Left hindlimb (tissue), 1 donor: ENCODE measurements around the gene FBXW11.
"Not testable (repeated sequence)": the region's sequence is repeated elsewhere in the genome, so short reads cannot be mapped to it uniquely, and the experiment has no call there.

Experiments
- DNase-seq: peaks from one replicate; pipeline ENCODE4 v3.0.0-alpha.2; 2018

The FBXW11 gene

GRCh38 chr5:171980792-171981191 is 25.6 kb downstream of the FBXW11 start:
- DNase-seq, result no peak

- no peak for DNase-seq
Measured at GRCh38 chr5:171979606-171980005, 26.8 kb downstream of the FBXW11 start.

- no peak for DNase-seq
Measured at GRCh38 chr5:171978519-171978918, 27.9 kb downstream of the FBXW11 start.

- DNase-seq, result no peak
Measured at GRCh38 chr5:171978016-171978415, 28.4 kb downstream of the FBXW11 start.

- not testable (repeated sequence) for DNase-seq
Measured at GRCh38 chr5:171977244-171977950, 29.0 kb downstream of the FBXW11 start.

- no peak for DNase-seq
Measured at GRCh38 chr5:171975877-171976667, 30.4 kb downstream of the FBXW11 start.

- no peak for DNase-seq
Measured at GRCh38 chr5:171975262-171975876, 31.1 kb downstream of the FBXW11 start.

- no peak for DNase-seq
Measured at GRCh38 chr5:171970826-171971225, 35.6 kb downstream of the FBXW11 start.

GRCh38 chr5:171969288-171969880 is 37.1 kb downstream of the FBXW11 start:
- DNase-seq, result no peak

- no peak for DNase-seq
Measured at GRCh38 chr5:171968531-171968930, 37.9 kb downstream of the FBXW11 start.

GRCh38 chr5:171966964-171967363 is 39.5 kb downstream of the FBXW11 start:
- no peak for DNase-seq

- no peak for DNase-seq
Measured at GRCh38 chr5:171966270-171966669, 40.2 kb downstream of the FBXW11 start.

- DNase-seq, result no peak
Measured at GRCh38 chr5:171965745-171966144, 40.7 kb downstream of the FBXW11 start.

- DNase-seq, result no peak
Measured at GRCh38 chr5:171963416-171963815, 43.0 kb downstream of the FBXW11 start.

- no peak for DNase-seq
Measured at GRCh38 chr5:171961117-171961516, 45.3 kb downstream of the FBXW11 start.

GRCh38 chr5:171957591-171958251 is 48.7 kb downstream of the FBXW11 start:
- no peak for DNase-seq

GRCh38 chr5:171956887-171957495 is 49.4 kb downstream of the FBXW11 start:
- no peak for DNase-seq

GRCh38 chr5:171956314-171956713 is 50.1 kb downstream of the FBXW11 start:
- DNase-seq, result no peak

- DNase-seq, result no peak
Measured at GRCh38 chr5:171955761-171956160, 50.7 kb downstream of the FBXW11 start.

- no peak for DNase-seq
Measured at GRCh38 chr5:171954721-171955120, 51.7 kb downstream of the FBXW11 start.

GRCh38 chr5:171953860-171954701 is 52.4 kb downstream of the FBXW11 start:
- no peak for DNase-seq
